ENCODE measurements around the gene PHACTR2.

DNA sequence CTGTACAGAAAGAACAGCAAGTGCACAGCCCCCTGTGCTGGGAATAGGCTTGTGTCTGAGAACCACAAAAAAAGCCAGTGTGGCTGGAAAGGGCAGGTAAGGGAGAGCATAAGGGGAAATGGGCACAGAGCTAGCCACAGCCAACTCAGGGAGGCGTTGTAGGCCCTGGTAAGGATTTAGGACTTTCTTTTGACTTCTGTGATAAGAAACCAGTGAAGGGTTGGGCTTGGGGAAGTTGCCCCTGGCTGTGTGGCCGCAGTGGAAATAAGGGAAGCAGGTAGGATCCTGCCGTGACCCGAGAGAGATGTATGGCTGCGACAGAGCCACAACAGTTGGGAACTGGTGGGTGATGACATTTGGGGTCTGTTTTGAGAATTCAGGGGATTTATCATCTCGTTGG lies 30.0 kb upstream of the PHACTR2 start:
- TF ChIP-seq YY1 (IDR thresholded peaks at IDR 0.05; ENCODE audit: low read depth) = no peak
- no peak for TF ChIP-seq CEBPB (IDR thresholded peaks at IDR 0.05)
- no peak for TF ChIP-seq ZBTB7A (IDR thresholded peaks at IDR 0.05; ENCODE audit: low read depth)
- TF ChIP-seq, protein P1, sequence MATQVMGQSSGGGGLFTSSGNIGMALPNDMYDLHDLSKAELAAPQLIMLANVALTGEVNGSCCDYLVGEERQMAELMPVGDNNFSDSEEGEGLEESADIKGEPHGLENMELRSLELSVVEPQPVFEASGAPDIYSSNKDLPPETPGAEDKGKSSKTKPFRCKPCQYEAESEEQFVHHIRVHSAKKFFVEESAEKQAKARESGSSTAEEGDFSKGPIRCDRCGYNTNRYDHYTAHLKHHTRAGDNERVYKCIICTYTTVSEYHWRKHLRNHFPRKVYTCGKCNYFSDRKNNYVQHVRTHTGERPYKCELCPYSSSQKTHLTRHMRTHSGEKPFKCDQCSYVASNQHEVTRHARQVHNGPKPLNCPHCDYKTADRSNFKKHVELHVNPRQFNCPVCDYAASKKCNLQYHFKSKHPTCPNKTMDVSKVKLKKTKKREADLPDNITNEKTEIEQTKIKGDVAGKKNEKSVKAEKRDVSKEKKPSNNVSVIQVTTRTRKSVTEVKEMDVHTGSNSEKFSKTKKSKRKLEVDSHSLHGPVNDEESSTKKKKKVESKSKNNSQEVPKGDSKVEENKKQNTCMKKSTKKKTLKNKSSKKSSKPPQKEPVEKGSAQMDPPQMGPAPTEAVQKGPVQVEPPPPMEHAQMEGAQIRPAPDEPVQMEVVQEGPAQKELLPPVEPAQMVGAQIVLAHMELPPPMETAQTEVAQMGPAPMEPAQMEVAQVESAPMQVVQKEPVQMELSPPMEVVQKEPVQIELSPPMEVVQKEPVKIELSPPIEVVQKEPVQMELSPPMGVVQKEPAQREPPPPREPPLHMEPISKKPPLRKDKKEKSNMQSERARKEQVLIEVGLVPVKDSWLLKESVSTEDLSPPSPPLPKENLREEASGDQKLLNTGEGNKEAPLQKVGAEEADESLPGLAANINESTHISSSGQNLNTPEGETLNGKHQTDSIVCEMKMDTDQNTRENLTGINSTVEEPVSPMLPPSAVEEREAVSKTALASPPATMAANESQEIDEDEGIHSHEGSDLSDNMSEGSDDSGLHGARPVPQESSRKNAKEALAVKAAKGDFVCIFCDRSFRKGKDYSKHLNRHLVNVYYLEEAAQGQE (IDR thresholded peaks at IDR 0.05; ENCODE audit: low read depth) = no peak
- no peak for TF ChIP-seq TAF1 (IDR thresholded peaks at IDR 0.05; ENCODE audit: low read depth)
- TF ChIP-seq RAD21 (IDR thresholded peaks at IDR 0.05; ENCODE audit: low read depth) = no peak
- TF ChIP-seq, protein P2, sequence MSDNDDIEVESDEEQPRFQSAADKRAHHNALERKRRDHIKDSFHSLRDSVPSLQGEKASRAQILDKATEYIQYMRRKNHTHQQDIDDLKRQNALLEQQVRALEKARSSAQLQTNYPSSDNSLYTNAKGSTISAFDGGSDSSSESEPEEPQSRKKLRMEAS (IDR thresholded peaks at IDR 0.05) = no peak
- no peak for TF ChIP-seq EGR1 (IDR thresholded peaks at IDR 0.05)
- no peak for TF ChIP-seq FOXM1 (IDR thresholded peaks at IDR 0.05; ENCODE audit: borderline replicate concordance, low read depth)
- no peak for TF ChIP-seq TEAD4 (IDR thresholded peaks at IDR 0.05)
- no peak for TF ChIP-seq EP300 (IDR thresholded peaks at IDR 0.05; ENCODE audit: borderline replicate concordance)

Measured in Ishikawa (cell line).